Prostate gland (tissue), 2 donors: ENCODE results near the gene NYAP2. TPM values are rescaled to one million over a fixed set of nuclear protein-coding genes. Genes with fewer than 3 reads are reported as not detected.

Experiments
- DNase-seq: peaks from one replicate; pipeline ENCODE4 v3.0.0-alpha.2; 2019; ENCODE audit warnings: low spot score
- H3K27ac ChIP-seq, 2 donors: fragments of 200-600 bp; sonication (generic); 2 replicates each; pipeline ENCODE4 v1.5.1; 2017 to 2019
- H3K27me3 ChIP-seq: fragments of 200-600 bp; sonication (generic); replicated peaks from 2 replicates; pipeline ENCODE4 v1.5.1; 2019; ENCODE audit not compliant: insufficient read depth
- H3K36me3 ChIP-seq, 2 donors: fragments of 200-600 bp; sonication (generic); 1 replicate in 1 of 2; 2 replicates in 1 of 2; pipeline versions ENCODE4 v1.5.1 to v1.8.1; 2017 to 2019
- H3K4me1 ChIP-seq: fragments of 200-600 bp; sonication (generic); replicated peaks from 2 replicates; pipeline ENCODE4 v1.5.1; 2019
- H3K4me3 ChIP-seq, 2 donors: fragments of 200-600 bp; sonication (generic); 2 replicates each; pipeline ENCODE4 v1.5.1; 2017 to 2019
- H3K9me3 ChIP-seq: fragments of 200-600 bp; sonication (generic); 2 replicates; pipeline ENCODE4 v1.5.1; 2017
- CTCF ChIP-seq, 4 experiments: fragments of 200-600 bp in 2 of 4; fragments of 450-650 bp in 2 of 4; sonication (generic) in 2 of 4; IDR thresholded peaks; 1 replicate in 3 of 4; 2 replicates in 1 of 4; pipeline ENCODE4 v1.5.1; 2016 to 2019; ENCODE audit warnings: antibody characterized with exemption in 4 of 4, mild to moderate bottlenecking in 2 of 4, moderate library complexity in 2 of 4
- POLR2A ChIP-seq: fragments of 450-650 bp; IDR thresholded peaks from one replicate; pipeline ENCODE4 v1.6.1; 2016; ENCODE audit warnings: antibody characterized with exemption, mild to moderate bottlenecking
- POLR2AphosphoS5 ChIP-seq: sonication (generic); formaldehyde crosslinking; IDR thresholded peaks from one replicate; pipeline ENCODE4 v1.6.1; 2017; ENCODE audit warnings: antibody characterized with exemption
- WGBS: methylation state at CpG from one replicate; pipeline ENCODE4 v1.1.5; 2018; 5-methylcytosine and 5-hydroxymethylcytosine counted together
- intact Hi-C: fragments of 100-400 bp; cut with DNase I; formaldehyde crosslinking; loops from one replicate; pipeline ENCODE4 v1.14.2; 2022
- total RNA-seq, 2 donors: library from RNA; depleted of rRNA; stranded (reverse); fragments of >200 nt; gene quantifications; one replicate each; pipeline ENCODE4 v1.1.0, GENCODE V29; 2016

Gene NYAP2
- total RNA-seq, 2 donors from 2014 or later = 0.14 TPM; not detected in 1

GRCh38 chr2:225536036-225536435 lies 136.5 kb downstream of the NYAP2 start:
- Histone ChIP-seq H3K27me3 (no peaks in the 10 kb centered on the region), H3K4me3 (no peak overlapping the region), H3K36me3 (no peaks in the 10 kb centered on the region), H3K9me3 (no peaks in the 10 kb centered on the region), H3K27ac (no peak overlapping the region), H3K4me1 (no peaks in the 10 kb centered on the region)
- WGBS = 93% methylated on average over 2 of the region's 2 CpGs
- no peak for TF ChIP-seq POLR2AphosphoS5
- TF ChIP-seq POLR2A = no peak
- TF ChIP-seq CTCF (IDR thresholded peaks at IDR 0.05) = no peak
- DNase-seq = no peak
- intact Hi-C loops = no loop called here

- TF ChIP-seq POLR2A = no peak
- intact Hi-C loops = no loop called here
- no peak overlapping the region for H3K27ac ChIP-seq
- H3K27me3 ChIP-seq = no peaks in the 10 kb centered on the region
- WGBS = 67% methylated on average over 2 of the region's 2 CpGs
- no peaks in the 10 kb centered on the region for H3K9me3 ChIP-seq
- no peaks in the 10 kb centered on the region for H3K36me3 ChIP-seq
- no peak for DNase-seq
- no peaks in the 10 kb centered on the region for H3K4me1 ChIP-seq
- no peak overlapping the region for H3K4me3 ChIP-seq
Observed at GRCh38 chr2:225543626-225544025, 144.1 kb downstream of the NYAP2 start.

GRCh38 chr2:225556461-225556860 lies 157.0 kb downstream of the NYAP2 start:
- intact Hi-C loops = no loop called here
- Histone ChIP-seq H3K27ac (no peak overlapping the region), H3K27me3 (no peaks in the 10 kb centered on the region), H3K4me3 (no peak overlapping the region), H3K4me1 (no peaks in the 10 kb centered on the region), H3K9me3 (no peaks in the 10 kb centered on the region), H3K36me3 (no peaks in the 10 kb centered on the region)
- TF ChIP-seq POLR2AphosphoS5 (no peak), CTCF (IDR thresholded peaks at IDR 0.05) (no peak), POLR2A (no peak)
- no peak for DNase-seq

- H3K27ac ChIP-seq = no peak overlapping the region
- H3K4me1 ChIP-seq = no peaks in the 10 kb centered on the region
- no peak for TF ChIP-seq POLR2A
- no peak for TF ChIP-seq POLR2AphosphoS5
- no peak for TF ChIP-seq CTCF (IDR thresholded peaks at IDR 0.05)
- DNase-seq = no peak
- H3K36me3 ChIP-seq = no peaks in the 10 kb centered on the region
- no peak overlapping the region for H3K4me3 ChIP-seq
- intact Hi-C loops = no loop called here
- no peaks in the 10 kb centered on the region for H3K9me3 ChIP-seq
- H3K27me3 ChIP-seq = no peaks in the 10 kb centered on the region
- WGBS = 68% methylated on average over 6 of the region's 6 CpGs
Observed at GRCh38 chr2:225558399-225559071, 159.0 kb downstream of the NYAP2 start.

- H3K36me3 ChIP-seq = no peaks in the 10 kb centered on the region
- TF ChIP-seq POLR2A (no peak), POLR2AphosphoS5 (no peak), CTCF (IDR thresholded peaks at IDR 0.05) (no peak)
- no peak overlapping the region for H3K4me3 ChIP-seq
- no peak for DNase-seq
- no peak overlapping the region for H3K27ac ChIP-seq
- no peaks in the 10 kb centered on the region for H3K4me1 ChIP-seq
- WGBS = 25% methylated on average over 1 of the region's 1 CpG
- no peaks in the 10 kb centered on the region for H3K27me3 ChIP-seq
- intact Hi-C loops = no loop called here
- no peaks in the 10 kb centered on the region for H3K9me3 ChIP-seq
Observed at GRCh38 chr2:225559072-225559415, 159.5 kb downstream of the NYAP2 start.
